Gastrocnemius medialis (tissue), 4 donors: ENCODE results near the gene MAML3.

ENCODE experiments used
- CTCF ChIP-seq, 5 experiments: fragments of 450-650 bp in 3 of 5; fragments of 200-600 bp in 2 of 5; sonication (generic) in 2 of 5; IDR thresholded peaks in 4 of 5; conservative IDR thresholded peaks in 1 of 5; 1 replicate in 4 of 5; 2 replicates in 1 of 5; pipeline ENCODE4 v1.5.1; 2016 to 2019; ENCODE audit warnings: antibody characterized with exemption in 5 of 5, mild to moderate bottlenecking in 3 of 5, moderate library complexity in 3 of 5
- POLR2A ChIP-seq, 2 donors: fragments of 450-650 bp; IDR thresholded peaks; one replicate each; pipeline ENCODE4 v1.6.1; 2017; ENCODE audit warnings: antibody characterized with exemption in 2 of 2, mild to moderate bottlenecking in 2 of 2, moderate library complexity in 2 of 2

DNA sequence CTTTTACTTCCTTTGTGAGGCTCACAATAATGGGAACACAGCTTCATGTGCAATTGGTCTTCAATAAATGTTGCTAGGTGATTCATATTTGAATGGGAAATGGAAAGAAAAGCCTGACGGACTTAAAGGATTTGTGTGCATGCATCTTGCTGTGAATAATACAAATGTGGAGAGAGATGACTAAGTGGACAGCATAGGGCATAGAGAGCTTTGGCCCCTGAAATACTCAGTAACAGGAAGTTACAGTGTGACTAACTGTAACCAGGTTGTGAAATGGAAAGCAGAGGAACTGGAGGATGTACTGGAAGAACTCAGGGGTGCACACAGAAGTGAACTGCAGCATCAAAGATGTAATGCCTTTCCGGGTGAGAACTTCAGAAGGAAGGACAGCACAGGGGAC is 281.7 kb downstream of the MAML3 start:
- TF ChIP-seq CTCF (IDR thresholded peaks at IDR 0.05 in 4 of 5, conservative IDR thresholded peaks at IDR 0.05 in 1 of 5) (no peak), POLR2A (IDR thresholded peaks at IDR 0.05) (no peak)
